A673 (cell line): Measurements from ENCODE around the gene OR8J3. TPM values are rescaled to one million over a fixed set of nuclear protein-coding genes. Genes with fewer than 3 reads are reported as not detected.

Experiments used
- BruUV-seq: library from RNA; stranded (reverse); fragments of 400-500 nt; replicated peaks from 2 replicates; lab custom pipeline; 2021; lab: Mats Ljungman, UMichigan
- CTCF ChIA-PET: fragments of 300-600 bp; sonication (Branson Sonifier 250); formaldehyde crosslinking; loops from one replicate; lab custom pipeline; 2022; ENCODE audit warnings: antibody characterized with exemption; lab: Charles Lee
- POLR2A ChIA-PET: fragments of 300-600 bp; sonication (Branson Sonifier 250); formaldehyde crosslinking; loops from one replicate; lab custom pipeline; 2022; ENCODE audit warnings: antibody characterized with exemption; ENCODE audit not compliant: low non-redundant PET; lab: Charles Lee
- DNase-seq: peaks from one replicate; pipeline ENCODE4 v3.0.0-alpha.2; 2015; ENCODE audit warnings: low spot score
- H3K27ac ChIP-seq: fragments of 200-600 bp; sonication (generic); 2 replicates; pipeline ENCODE4 v1.5.1; 2016; ENCODE audit warnings: mixed run types, low read depth, mild to moderate bottlenecking, mixed read lengths, antibody characterized with exemption, low read length; ENCODE audit not compliant: poor library complexity, severe bottlenecking
- H3K27me3 ChIP-seq: fragments of 200-600 bp; sonication (generic); replicated peaks from 2 replicates; pipeline ENCODE4 v1.6.1; 2017; ENCODE audit warnings: mixed run types, low read depth, mild to moderate bottlenecking, mixed read lengths, antibody characterized with exemption, low read length; ENCODE audit not compliant: insufficient read depth, poor library complexity
- H3K36me3 ChIP-seq: fragments of 200-600 bp; sonication (generic); 2 replicates; pipeline ENCODE4 v1.6.1; 2016; ENCODE audit warnings: mixed run types, mild to moderate bottlenecking, mixed read lengths, antibody characterized with exemption, low read length; ENCODE audit not compliant: insufficient read depth, poor library complexity, severe bottlenecking
- H3K4me1 ChIP-seq: fragments of 200-600 bp; sonication (generic); 2 replicates; pipeline ENCODE4 v1.6.1; 2017; ENCODE audit warnings: mixed run types, mild to moderate bottlenecking, mixed read lengths, antibody characterized with exemption, low read length; ENCODE audit not compliant: insufficient read depth, poor library complexity, severe bottlenecking
- H3K4me3 ChIP-seq: fragments of 200-600 bp; sonication (generic); 2 replicates; pipeline ENCODE4 v1.5.1; 2016; ENCODE audit warnings: low read depth, mixed run types, mild to moderate bottlenecking, mixed read lengths, low read length; ENCODE audit not compliant: poor library complexity, severe bottlenecking
- H3K9me3 ChIP-seq: fragments of 200-600 bp; sonication (generic); 2 replicates; pipeline ENCODE4 v1.6.1; 2016; ENCODE audit warnings: mixed run types, low read depth, mild to moderate bottlenecking, mixed read lengths, antibody characterized with exemption, low read length; ENCODE audit not compliant: poor library complexity, severe bottlenecking
- EZH2 ChIP-seq: fragments of 200-600 bp; sonication (generic); IDR thresholded peaks from 2 replicates; pipeline ENCODE4 v1.6.1; 2017; ENCODE audit warnings: borderline replicate concordance, low read depth, mild to moderate bottlenecking, mixed read lengths, antibody characterized with exemption, low read length; ENCODE audit not compliant: poor library complexity, severe bottlenecking
- intact Hi-C: fragments of 100-400 bp; cut with micrococcal nuclease; formaldehyde crosslinking; loops from one replicate; pipeline ENCODE4 v1.10.0; 2022; ENCODE audit not compliant: unreplicated experiment
- total RNA-seq: library from RNA; stranded (reverse); gene quantifications from 2 replicates; pipeline ENCODE4 v1.2.3, GENCODE V29; 2021
- TF ChIP-seq, protein P1 (sequence below): fragments of 300-800, 200-600 bp; sonication (generic); conservative IDR thresholded peaks from 2 replicates; pipeline ENCODE4 v1.5.1; 2017; ENCODE audit warnings: low read depth, mild to moderate bottlenecking, antibody characterized with exemption, low read length, moderate library complexity, mixed read lengths

The OR8J3 gene
- total RNA-seq, 1 experiment from 2014 or later, result not detected

DNA sequence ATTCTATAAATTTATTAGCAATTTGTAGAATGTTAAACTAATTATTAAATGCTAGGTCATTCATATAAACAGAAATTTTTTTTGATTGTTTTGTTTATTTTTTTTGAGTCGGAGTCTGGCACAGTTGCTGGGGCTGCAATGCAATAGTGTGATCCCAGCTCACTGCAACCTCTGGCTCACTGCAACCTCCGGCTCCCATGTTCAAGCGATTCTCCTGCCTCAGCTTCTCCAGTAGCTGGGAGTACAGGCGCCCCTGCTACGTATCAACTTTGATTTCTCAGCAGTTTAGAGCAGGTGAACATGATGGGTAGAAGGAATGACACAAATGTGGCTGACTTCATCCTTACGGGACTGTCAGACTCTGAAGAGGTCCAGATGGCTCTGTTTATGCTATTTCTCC lies 17.9 kb downstream of the OR8J3 start, which contains the start of gene OR8H3:
TSS of gene OR8H3 (plus strand) at position 301 of the 400 bp plus-strand sequence. CDS start at position 301, 0 bp downstream.
- Histone ChIP-seq H3K27ac (no peak within 1 kb of the TSS), H3K4me1 (no peaks in the 10 kb centered on the region), H3K9me3 (peaks cover 4% of the 10 kb centered on the region), H3K4me3 (no peak within 1 kb of the TSS), H3K27me3 (no peaks in the 10 kb centered on the region), H3K36me3 (no peaks in the 10 kb centered on the region)
- POLR2A ChIA-PET, result no interaction called here
- CTCF ChIA-PET, result no interaction called here
- BruUV-seq, result no TSS peak
- intact Hi-C loops, result no loop called here
- no peak for DNase-seq
- no peak for TF ChIP-seq EZH2
- TF ChIP-seq, protein P1, sequence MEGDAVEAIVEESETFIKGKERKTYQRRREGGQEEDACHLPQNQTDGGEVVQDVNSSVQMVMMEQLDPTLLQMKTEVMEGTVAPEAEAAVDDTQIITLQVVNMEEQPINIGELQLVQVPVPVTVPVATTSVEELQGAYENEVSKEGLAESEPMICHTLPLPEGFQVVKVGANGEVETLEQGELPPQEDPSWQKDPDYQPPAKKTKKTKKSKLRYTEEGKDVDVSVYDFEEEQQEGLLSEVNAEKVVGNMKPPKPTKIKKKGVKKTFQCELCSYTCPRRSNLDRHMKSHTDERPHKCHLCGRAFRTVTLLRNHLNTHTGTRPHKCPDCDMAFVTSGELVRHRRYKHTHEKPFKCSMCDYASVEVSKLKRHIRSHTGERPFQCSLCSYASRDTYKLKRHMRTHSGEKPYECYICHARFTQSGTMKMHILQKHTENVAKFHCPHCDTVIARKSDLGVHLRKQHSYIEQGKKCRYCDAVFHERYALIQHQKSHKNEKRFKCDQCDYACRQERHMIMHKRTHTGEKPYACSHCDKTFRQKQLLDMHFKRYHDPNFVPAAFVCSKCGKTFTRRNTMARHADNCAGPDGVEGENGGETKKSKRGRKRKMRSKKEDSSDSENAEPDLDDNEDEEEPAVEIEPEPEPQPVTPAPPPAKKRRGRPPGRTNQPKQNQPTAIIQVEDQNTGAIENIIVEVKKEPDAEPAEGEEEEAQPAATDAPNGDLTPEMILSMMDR, result no peak

DNA sequence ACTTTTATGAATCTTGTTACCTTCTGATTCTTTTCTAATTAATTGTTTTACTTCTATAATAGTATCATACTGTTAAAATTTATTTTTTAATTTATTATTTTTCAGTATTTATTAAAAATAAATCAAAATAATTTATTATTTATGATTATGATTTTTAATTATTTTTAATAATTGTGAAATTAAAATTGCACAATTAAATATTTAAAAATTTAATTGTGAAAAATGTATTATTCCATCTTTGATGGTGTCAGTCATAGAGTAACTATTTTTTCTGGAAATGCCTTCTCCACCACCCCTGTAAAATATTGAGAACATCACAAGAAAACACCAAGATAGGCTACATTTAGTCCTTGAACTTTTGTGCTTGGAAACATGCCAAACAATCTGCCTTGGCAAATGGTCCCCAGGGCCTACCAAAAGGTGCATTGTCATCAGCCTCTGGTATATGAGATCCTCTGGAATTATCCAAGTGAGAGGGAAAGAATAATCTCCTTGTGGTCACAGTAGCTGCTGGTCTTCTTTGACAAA lies 36.7 kb downstream of the OR8J3 start, which contains the start of gene OR8H2:
TSS of gene OR8H2 (plus strand) at position 478 of the 528 bp plus-strand sequence. CDS start 1,356 bp downstream, outside the sequence.
- ChIA-PET POLR2A (no interaction called here), CTCF (no interaction called here)
- H3K9me3 ChIP-seq, result peaks cover 5% of the 10 kb centered on the region
- no peaks in the 10 kb centered on the region for H3K4me1 ChIP-seq
- no peak for TF ChIP-seq EZH2
- TF ChIP-seq, protein P1, result no peak
- intact Hi-C loops, result no loop called here
- no peak within 1 kb of the TSS for H3K4me3 ChIP-seq
- H3K27me3 ChIP-seq, result no peaks in the 10 kb centered on the region
- peak; percentile 2 for DNase-seq
- no peaks in the 10 kb centered on the region for H3K36me3 ChIP-seq
- BruUV-seq, result no TSS peak
- H3K27ac ChIP-seq, result no peak within 1 kb of the TSS

DNA sequence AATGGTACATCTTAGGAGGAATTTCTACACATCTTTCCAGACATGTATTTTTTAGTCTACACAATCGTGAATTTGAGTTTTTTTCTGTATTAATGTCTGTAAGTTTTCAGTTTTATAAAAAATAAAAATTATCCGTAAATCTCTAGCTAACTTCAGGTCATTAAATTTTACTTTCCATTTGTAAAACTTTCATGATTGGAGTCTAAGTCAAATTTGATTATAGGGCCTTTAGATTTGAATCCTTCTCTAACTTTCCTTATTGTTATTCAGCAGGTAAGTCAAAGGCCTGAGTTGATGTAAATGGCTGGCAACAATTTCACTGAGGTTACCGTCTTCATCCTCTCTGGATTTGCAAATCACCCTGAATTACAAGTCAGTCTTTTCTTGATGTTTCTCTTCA lies 47.0 kb downstream of the OR8J3 start, which contains the start of gene OR8I2:
TSS of gene OR8I2 (plus strand) at position 301 of the 400 bp plus-strand sequence. CDS start at position 301, 0 bp downstream.
- Histone ChIP-seq H3K36me3 (no peaks in the 10 kb centered on the region), H3K4me1 (no peaks in the 10 kb centered on the region), H3K4me3 (no peak within 1 kb of the TSS), H3K27me3 (no peaks in the 10 kb centered on the region), H3K27ac (no peak within 1 kb of the TSS), H3K9me3 (no peaks in the 10 kb centered on the region)
- DNase-seq, result no peak
- intact Hi-C loops, result no loop called here
- ChIA-PET POLR2A (no interaction called here), CTCF (no interaction called here)
- BruUV-seq, result no TSS peak
- TF ChIP-seq, protein P1, result no peak
- no peak for TF ChIP-seq EZH2
